Mammary epithelial cell (primary cell): ENCODE results near the gene APOBEC3A.

Source experiments
- CTCF ChIP-seq, 2 donors: IDR thresholded peaks in 1 of 2; conservative IDR thresholded peaks in 1 of 2; 2 replicates each; pipeline ENCODE4 v1.5.1; 2011 to 2012; ENCODE audit warnings: inconsistent platforms in 2 of 2, low read length in 2 of 2, mild to moderate bottlenecking in 2 of 2, control low read depth in 1 of 2, low read depth in 1 of 2; ENCODE audit not compliant: insufficient read depth in 1 of 2; ENCODE audit errors: extremely low read depth in 1 of 2
- EZH2 ChIP-seq: IDR thresholded peaks from 2 replicates; pipeline ENCODE4 v1.6.1; 2012; ENCODE audit warnings: low read length, inconsistent platforms, borderline replicate concordance

DNA sequence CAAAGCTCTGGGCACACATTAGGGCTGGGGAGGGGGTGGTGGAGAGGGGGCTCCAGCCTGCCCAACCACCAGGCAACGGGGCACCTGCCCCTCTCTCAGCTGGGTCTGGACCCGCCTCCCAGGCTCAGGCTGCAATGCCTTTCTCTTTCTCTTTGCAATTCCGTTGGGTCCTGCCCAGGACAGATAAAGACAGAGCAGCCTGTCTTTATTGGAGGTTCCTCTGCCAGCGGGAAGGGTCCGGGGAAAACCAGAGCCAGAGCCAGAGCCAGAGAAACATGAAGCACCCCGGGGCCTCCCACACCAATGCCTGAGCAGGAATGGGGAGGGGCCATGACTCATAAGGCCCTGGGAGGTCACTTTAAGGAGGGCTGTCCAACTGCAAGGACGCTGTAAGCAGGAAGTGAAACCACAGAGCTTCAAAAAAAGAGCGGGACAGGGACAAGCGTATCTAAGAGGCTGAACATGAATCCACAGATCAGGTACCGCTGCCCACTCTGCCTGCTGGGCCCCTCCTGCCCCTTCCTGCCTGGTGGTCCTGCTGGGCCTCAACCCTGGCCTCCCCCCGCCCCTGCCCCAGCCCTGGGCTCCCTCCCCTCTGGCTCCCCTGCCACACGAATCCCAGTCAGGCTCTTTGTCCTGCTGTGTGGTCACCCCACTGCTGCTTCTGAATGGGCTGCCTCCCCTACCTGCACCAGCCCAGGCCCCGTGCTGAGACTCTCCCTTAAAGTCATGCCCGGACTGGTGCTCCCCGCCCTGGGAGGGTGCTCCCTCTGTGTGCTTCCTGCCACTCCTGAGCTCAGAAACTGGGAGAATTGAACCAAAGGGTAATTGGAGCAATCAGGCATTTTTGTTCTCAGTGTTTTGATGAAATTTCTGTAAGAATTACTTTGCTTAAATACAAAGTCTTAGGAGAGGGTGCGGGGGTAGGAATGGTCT, 24.9 kb downstream of the APOBEC3A start, which contains the start of gene APOBEC3B:
- TF ChIP-seq CTCF (conservative IDR thresholded peaks at IDR 0.05 in 1 of 2, IDR thresholded peaks at IDR 0.05 in 1 of 2; ENCODE audit: extremely low read depth in 1 of 2, insufficient read depth in 1 of 2, low read depth in 1 of 2, low read length in 2 of 2) (no peak), EZH2 (no peak)
